ENCODE data around the gene FYN.

Gene FYN

DNA sequence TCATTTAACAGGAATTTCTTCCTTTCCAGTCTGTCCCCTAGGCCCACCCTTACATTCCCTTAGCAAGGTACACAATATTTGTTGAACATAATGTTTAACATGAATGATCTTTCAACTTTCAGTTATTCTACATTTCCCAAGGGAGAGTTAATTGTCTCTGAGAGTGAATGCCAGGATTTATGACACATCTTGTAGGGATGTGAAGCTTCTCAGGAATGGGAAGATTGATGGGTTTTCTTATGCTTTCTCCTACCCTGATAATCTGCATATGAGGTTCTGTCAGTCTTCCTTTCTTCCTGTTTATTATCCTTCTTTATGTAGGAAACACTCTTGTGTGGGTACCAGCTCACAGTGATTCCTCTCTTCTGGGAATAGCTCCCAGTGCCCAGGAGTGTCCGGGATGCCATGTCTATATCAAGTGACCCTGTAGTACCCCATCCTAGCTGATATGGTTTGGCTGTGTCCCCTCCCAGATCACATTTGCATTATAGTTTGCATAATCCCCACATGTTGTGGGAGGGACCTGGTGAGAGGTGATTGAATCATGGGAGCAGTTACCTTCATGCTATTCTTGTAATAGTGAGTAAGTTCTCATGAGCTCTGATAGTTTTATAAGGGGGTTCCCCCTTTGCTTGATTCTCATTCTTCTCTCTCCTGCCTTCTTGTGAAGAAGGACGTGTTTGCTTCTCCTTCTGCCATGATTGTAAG lies 7.1 kb upstream of the FYN start:
- no peak for DNase-seq

DNA sequence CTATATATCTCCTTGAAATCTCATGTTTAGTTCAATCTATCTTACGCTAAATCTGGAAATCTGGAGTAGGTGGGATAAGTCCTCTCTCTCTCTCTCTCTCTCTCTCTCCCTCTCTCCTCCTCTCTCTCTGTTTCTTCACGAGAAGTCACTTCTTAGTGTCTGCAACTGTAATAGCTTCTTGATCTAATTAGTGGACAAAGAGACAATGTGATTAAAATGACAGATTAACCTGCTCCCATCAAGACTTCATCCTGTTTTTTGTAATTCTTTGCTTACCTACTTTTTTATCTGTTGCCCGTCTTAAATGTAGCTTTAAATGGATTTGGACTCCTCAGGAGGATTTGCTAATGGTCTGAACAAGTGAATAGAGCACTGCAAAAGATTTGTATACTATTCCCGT lies 2.5 kb upstream of the FYN start:
- DNase-seq = no peak

DNA sequence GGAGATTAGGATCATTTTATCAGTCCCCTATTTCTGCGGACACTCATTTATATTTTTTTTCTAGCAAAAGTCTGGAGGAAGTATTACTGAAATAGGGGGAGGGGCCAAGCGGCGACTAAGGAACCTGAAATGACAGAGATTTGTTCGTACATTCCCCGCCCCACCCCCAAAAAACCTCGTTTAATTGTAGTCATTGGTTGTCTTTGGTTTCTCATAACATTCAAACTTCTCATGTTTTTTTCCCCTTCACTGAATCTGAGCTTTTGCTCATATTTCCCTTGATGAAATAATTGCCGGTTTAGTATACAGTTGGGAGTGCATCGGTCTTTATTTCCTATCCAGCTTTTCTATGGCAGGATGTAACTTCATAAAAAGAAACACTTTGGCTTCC lies 768 bp upstream of the FYN start:
- DNase-seq = peak; percentile 74

DNA sequence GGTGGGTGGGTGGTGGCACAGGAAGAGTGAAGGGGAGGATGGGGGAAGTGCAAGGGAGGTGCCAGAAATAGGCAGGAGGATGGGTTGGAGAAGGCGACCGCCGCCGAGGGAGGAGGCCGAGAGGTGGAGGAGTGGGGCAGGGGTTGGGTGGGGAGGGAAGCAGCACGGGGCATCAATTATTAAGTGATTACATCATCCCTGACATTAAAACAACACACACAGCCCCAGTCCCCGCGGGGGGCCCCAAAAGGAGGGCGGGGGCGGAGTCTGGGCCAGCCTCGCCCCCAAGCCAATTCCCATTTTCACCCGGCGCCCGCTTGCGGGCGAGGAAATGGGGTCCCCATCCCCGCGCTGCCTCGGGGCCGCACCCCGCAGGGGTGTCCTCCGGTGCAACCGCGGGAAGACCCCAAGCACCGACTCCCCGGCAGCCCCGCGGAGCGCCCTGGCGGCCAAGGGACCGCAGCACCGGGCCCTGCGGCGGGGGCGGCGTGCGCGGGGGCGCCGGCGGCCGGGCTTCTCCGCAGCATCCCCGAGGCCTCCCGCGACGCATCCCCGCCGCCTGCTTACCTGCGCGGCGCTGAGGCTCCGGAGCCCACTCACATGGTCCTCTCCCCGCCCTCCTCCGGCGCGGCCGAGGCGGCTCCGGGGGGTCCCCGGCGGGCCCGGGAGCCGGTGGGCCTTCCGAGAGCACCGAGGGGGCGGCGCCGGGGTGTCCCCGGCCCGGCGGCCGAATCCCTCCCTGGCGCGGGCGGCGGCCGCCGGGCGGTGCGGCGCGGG lies 663 bp downstream of the FYN start:
- DNase-seq = peak; percentile 75

DNA sequence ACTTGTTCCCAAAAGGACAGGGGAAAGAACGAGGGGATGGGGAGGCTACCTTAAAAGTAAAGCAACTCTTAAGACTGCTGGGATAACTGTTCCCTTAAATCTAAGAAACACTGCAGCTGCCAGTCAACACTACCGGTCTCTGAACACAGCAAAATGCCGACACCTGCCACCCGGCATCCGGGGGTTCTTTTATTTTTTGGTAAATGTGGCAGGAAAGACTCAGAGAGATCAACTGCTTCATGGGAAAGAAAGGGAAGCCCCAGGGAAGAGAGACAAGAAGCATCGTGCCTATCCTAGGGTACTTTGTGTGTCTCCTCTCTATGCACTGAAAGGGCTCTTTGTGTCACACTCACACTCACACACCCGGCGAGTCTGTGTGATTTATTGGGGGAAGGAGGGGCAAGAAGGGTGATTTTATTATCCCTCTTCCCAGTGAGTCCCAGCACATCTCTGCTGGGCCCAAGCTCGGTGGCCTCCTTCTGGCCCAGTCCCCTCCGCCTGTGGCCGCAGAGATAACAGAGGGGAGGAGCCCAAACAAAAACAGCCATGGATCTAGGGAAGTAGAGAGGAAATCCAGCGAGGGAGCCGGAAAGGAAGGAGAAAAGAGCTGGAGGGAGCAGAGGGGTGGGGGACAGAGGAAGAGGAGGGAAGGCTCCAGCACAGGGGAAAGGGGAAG lies 1.4 kb downstream of the FYN start:
- DNase-seq = no peak

DNA sequence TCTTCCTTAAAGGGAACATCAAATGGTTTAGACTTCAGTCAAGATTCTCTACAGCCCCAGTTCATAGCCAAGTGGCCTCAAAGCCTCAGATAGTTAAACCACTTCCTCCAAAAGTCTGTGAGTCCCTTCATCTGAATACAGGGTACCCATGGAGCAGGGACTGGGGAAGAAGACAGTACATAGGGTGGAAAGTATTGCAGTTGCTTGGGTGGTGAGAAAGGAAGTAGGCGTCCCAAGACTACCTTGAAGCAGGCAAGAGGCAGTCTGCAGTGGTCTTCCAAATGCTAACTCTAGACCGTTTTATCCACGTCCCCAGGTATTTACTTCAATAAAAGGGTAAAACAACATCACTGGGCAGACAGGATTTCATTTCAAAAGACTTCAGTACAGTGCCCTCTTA lies 2.0 kb downstream of the FYN start:
- DNase-seq = peak; percentile 44

DNA sequence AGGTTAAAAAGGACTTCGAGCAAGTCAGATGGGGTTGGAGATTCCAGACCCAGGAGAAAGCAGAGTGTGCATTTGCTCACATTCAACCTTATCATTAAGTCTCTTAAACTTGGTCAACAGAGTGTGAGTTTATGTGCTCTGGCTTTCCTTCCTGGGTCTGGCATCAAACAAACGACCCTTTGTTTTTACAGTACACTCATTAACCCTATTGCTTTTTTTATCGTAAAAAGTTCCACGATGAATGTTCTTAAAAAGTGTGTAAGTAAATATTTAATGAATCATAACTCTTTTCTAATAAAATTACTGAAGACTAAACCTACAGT lies 2.5 kb downstream of the FYN start:
- no peak for DNase-seq

DNA sequence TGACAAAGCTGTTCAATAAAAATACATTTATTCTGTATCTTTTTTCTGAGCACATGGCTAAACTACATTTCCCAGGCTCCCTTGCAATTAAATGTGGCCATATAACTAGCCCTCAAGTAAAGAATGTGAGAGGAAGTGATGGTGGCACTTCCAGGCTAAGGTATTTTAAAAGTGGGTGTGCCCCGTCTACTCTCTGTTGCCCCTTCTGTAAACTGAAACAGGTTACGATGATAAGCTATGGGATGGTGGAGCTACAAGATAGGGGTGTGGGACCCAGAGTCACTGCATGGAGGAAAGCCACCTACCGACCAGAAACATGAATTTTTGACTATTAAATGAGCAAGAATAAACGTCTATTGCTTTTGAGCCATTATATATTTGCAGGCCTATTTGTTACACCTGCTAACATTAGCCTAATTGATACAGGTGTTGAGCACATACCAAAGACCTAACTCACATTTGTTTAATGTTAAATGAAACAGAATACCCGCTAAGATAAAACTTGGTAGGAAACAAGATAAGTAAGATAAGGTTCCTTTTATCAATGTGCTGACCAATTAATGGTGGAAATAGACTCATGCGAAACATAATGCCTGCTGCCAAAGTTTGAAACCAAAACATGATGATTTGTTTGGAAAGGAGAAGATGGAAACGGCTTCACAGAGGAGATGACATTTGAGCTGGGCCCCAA lies 3.1 kb downstream of the FYN start:
- no peak for DNase-seq

DNA sequence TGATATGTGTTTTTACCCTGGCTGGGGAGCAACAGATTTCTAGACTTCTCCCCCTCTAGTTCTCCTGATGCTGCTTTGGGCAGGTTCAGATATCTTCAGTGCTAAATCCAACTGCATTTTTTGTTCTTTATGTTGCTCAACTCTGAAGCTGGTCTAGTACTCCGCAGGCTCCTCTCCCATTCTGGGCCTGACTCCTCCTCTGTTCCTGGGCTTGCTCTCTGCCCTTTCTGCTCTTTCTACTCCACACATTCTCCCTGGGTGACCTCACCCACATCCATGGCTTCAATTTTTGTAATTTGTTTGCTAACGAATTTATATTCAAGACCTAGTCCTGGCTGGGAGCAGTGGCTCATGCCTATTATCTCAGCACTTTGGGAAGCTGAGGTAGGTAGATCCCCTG lies 6.4 kb downstream of the FYN start:
- DNase-seq = no peak

DNA sequence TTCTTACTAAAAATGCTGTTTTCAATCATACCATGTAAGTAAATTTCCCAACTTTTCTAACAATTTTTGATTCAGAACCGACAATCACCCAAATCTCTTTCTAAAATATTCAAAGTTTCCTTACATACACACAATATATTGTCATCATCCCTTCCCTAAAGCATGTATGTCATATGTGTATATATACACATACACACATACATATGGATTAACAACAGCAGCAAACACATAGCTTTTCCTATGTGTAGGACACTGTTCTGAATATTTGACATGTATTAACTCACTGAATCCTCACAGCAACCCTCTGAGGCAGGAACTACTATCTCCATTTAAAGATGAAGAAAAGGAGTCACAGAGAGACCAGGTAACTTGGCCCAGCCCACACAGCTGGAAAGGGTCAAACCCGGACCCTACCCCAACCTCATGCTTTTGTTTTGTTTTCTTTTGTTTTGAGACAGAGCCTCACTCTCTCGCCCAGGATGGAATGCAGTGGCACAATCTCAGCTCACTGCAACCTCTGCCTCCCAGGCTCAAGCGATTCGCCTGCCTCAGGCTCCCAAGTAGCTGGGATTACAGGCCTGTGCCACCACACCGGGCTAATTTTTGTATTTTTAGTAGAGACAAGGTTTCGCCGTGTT lies 7.2 kb downstream of the FYN start:
- DNase-seq = no peak

DNA sequence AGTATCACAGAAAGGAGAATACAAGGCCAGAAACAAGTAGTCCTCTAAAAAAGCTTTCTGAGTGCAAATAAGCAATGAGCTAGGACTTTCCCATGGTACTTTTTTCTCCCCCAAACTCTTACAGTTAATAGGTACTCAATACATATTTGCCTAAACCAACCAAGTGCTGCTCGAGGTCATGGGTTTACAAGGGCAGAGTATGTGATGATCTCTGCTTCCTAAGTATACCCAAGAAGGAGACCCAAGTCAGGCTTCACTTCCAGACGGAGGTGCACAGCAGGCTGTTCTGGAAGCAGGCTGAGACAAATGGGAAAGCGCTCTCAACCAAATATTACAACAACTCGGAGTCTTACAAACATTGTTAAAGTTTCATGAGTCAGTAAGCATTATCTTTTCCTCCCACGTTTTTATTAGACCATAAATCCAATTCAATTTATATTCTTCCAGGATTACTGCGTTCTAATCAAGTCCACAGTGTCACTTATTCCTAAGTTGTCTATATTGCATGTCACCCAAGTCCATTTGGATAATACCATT lies 8.1 kb downstream of the FYN start:
- no peak for DNase-seq

DNA sequence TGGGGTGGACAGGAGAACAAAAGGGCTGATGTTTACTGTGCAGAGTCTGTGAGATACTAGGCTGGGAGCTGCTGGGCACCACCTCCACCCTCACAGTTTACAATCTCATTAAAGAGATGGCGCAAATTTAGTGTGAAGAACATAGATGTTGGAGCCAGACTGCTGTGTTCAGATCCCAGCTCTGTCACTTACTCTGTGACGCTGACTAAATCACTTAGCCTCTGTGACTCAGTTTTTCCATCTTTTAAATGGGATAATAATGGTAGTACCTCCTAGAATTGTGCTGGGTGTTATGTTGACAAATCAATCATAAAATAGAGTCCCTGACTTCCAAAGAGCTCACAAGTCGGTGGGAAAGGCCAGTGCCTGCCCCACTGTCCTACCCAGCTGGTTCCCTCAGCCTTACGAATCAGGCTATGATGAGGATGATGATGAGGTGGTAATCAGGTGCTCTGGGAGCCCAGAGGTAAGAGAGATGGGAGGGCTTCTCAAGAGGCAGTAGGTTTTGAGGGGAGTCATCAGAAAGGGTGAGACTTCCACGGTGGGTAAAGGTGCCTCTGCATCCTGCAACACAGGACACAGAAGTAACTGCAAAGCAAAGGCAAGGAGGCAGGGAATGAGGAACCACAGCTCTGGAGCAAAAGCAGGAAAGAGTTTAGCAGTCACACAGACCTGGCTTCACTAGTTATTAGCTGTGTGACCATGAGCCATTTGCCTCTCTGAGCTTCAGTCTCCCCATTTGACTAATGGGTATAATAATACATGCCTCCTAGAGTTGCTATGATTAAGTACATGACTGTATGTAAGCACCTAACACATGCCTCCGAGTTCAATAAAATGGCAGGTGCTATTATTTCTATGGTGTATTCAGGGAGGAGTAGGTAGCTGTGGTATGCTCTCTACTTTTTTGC lies 8.9 kb downstream of the FYN start:
- no peak for DNase-seq

DNA sequence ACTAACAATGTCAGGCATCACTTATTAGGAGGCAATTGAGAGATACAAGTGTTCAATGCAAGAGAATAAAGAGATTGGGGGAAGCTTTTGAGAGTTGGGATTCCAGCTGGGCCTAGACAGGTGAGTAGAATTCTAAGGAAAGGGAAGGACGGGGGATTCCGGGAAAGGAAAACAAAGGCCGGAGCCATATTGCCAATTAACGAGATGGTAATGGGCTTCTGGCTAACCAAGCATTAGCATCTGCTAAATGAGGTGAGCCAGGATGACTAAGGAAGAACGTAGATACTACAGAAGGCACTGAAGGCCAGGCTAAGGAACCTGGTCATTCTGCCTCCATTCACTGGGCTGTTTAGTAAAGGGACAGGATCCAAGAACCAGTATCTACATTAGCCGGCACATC lies 10.5 kb downstream of the FYN start:
- no peak for DNase-seq

DNA sequence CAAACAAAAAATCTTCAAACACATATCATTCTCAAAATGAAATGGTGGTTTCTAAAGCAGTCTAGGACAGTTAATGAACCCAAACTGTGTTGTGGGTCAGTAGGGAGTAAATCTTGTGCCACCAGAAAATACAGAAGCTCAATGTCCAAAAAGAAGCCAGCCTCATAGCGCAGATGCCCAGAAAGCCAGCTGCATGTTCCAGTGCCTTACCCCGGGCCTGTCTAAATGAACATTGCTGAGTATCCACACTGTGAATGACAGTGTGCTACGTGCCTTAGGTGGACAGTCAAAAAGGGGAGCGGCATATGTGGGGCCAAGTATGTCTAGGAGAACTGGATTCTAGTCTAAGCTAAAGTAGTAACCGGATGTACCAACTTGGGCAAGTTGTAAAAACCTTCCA lies 10.9 kb downstream of the FYN start:
- DNase-seq = no peak

DNA sequence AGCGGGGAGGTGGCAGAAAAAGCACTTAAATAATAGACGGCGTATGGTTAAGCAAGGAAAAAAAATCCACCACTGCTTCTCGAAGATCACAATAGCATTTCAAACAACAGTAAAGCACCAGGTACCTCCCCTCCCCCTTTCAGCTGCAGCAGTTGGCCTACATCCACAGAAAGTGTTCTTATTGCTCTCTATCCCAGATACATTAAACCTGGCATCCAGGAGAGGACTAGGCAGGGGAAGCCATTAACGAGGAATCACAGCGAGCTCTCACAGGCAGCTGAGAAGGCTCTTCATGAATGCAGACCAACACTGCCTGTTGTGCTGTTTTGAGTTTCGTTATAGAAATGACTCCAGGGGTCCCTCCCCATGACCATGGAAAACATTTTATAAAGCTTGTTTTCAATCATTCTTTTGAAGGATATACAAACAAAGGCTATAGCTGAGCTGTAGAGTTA lies 11.8 kb downstream of the FYN start:
- no peak for DNase-seq

DNA sequence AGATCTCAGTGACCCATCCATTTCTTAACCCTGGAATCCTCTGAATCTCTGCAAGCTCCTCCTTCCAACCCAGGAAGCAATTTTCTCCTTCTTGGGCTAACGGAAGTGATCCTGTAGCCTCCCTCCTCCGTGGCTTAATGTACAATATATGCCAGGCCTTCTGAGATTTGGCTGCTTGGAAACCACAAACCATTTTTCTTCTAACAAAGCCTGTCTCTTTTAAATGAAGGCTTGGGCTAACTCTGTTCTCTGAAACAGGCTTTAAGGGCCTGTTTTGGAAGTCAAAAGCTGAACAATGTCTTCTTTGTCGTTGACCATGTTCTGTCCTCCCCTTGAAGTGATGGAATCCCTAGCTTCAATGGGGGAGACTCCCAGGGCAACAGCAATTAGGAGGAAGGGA lies 14.9 kb downstream of the FYN start:
- no peak for DNase-seq

DNA sequence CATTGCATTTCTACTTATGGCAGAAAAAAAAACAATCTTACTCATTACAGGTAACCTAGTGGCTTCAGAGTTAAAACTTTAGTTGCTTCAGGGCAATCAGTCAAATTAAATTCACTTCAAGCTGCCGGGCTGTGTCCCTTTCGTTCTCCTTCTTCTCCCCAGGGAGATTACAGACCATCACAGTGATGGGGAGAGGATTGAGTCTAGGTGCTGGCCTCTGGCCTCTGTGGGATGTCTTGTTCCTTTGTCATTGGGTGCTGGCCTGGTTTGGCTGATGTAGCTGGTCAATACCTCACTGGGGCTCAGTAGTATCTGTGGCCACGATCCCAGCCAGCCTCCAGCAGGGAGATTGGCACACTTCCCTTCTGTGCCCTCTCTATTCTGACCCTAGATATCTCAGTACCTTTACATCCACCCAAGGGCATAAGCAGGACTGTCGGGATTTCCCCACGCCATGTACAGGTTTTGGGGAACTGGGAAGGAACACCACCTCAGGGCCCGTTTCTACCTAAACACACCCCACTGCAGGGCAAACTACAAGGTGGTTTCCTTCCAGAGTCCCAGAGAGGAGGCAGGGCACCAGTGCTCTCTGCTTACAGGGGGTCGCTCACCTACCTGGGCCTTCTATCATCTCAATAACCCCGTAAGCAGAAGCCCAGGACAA lies 15.4 kb downstream of the FYN start:
- DNase-seq = no peak

DNA sequence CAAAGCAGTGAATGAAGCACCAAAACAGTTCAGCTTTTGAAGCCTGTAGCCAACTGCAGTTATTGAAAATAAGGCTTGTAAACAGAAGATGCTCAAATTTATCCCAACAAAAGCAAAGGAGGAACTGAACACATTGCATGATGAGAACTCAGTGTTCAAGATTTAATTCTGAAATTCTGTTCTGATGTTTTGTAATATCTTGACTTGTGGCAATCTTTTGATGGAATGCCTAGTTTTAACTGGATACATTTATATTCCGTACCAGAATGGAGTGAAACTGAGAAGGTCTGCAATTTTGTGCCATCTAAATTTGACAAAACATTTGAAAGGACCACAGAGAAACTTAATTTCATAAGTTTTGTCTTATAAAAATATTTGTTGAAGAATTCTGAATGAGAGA lies 17.5 kb downstream of the FYN start:
- no peak for DNase-seq

DNA sequence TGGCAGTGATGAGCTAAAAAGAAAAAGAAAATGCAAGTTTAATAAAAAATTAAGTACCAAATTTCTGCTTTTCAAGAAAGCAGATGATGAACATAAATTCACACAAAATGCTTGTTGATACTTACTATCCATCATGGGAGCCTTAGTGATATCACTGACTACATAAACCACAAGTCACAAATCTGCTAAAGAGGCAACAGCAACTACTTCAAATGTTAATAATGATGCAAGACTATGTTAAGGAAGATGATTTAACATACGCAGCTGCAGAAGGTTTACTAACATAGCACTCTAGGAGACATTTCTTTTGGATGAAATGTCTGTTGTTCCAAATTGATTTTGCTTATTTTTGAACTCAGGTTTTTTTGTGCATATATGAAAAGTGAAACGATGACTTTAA lies 18.6 kb downstream of the FYN start:
- no peak for DNase-seq

DNA sequence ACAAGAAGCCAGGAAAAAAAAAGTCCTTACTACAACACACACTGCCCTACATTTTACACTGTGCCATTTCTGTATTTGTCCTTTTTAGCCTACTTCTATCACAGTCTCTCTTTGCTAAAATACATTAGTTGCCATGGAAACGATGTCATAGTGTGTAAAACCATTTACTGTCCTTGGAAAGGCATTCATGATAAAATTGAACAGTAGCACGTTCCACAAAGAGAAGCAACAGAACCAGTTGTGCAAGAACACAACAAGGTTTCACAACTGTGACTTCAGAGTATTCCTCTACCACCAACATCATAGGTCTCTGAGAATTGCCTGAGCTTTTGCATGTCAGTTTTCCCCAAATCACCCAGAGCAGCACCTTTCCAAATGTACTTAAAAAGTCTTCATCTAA lies 20.5 kb downstream of the FYN start:
- no peak for DNase-seq

DNA sequence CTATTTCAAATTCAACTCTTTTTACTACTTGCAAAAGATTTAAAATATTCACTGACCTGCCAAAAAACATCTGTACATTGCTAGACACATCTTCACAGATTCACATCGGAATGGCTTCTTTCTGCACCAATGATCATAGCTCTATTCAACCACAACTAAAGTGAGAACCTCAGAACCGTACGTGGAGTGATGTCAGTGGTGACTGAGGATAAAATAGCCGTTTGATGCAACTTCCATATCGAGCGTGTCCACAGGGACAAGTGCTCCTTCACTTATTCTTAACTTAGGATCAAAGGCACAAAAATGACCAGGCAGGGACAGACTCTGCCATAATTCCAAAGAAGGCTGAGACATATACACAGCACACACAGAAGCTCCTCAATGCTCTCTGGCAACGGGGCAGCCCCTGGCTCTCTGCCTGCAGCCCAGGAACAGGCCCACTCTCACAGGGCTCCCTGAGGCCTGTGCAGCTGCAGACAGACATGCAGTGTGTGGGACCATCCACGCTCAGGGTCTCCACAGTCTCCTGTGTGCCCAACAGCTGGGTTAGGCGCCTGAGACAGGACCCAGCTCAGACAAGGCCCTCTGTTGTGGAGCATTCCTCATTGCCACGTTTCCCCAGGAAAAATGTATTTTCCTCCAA lies 22.8 kb downstream of the FYN start:
- DNase-seq = no peak

All from activated naive CD4-positive, alpha-beta T cell treated with Interleukin-2 at 50 U/mL for 16 hours (primary cell).